Heart left ventricle (tissue), 13 donors: Measurements from ENCODE around the gene ASIC2.

Source experiments
- POLR2A ChIP-seq, 2 donors: fragments of 450-650 bp; IDR thresholded peaks; one replicate each; pipeline ENCODE4 v1.6.1; 2017; ENCODE audit warnings: antibody characterized with exemption in 2 of 2, mild to moderate bottlenecking in 2 of 2, moderate library complexity in 2 of 2
- TF ChIP-seq, protein P1 (sequence below), 12 donors: fragments of 200-600 bp; sonication (generic) in 4 of 12; IDR thresholded peaks; one replicate each; pipeline versions ENCODE4 v1.5.0 to v1.8.0; 2018 to 2022; ENCODE audit warnings: antibody characterized with exemption in 12 of 12, mild to moderate bottlenecking in 5 of 12
- donor health status: ischemic (EF 13 %, LVEDD 7.1; RV severe dilation, severe dysfunction).
- donor health status: DM: no; HTN: yes; CAD: no.
- donor health status: DM: no; HTN: no; CAD: no.
- donor health status: ischemic (EF 25% LVEDD 6.9; RV normal size, moderate dysfunction).
- donor health status: ischemic (EF 25% LVEDD 5.7; RV mildly dilated, moderate dysfunction).
- donor health status: ischemic (EF 35%, LVEDD 5.7; RV mildly dilated, moderate dysfunction).
- donor health status: nonischemic (EF 11% LVEDD 7.7; RV severe dilation, severe dysfunction).
- donor health status: DM: yes; HTN: yes; CAD: no.
- donor health status: PGD.
- donor health status: ischemic (EF 29% LVEDD 5.4; RV normal size, mild dysfunction).
- donor health status: nonischemic (EF 23%, LVEDD 6.1; RV moderate dilation, normal function).

DNA sequence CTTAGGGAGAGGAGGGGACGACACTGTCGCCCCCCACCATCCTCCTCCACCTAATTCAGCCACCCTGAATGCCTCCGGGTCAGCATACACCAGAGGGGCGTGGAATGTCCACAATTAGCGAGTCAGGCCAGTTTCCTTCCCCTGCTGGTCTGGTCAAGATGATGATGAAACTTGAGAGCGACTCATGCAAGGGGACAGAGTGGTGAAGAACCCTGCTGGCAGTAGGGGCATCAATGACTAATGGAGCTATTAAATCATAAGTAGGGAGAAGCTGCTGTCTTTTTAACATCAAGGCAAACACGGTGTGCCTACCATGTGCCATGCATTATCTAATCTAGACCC is 294.2 kb downstream of the ASIC2 start:
- TF ChIP-seq POLR2A (IDR thresholded peaks at IDR 0.05), result no peak
- TF ChIP-seq, protein P1, sequence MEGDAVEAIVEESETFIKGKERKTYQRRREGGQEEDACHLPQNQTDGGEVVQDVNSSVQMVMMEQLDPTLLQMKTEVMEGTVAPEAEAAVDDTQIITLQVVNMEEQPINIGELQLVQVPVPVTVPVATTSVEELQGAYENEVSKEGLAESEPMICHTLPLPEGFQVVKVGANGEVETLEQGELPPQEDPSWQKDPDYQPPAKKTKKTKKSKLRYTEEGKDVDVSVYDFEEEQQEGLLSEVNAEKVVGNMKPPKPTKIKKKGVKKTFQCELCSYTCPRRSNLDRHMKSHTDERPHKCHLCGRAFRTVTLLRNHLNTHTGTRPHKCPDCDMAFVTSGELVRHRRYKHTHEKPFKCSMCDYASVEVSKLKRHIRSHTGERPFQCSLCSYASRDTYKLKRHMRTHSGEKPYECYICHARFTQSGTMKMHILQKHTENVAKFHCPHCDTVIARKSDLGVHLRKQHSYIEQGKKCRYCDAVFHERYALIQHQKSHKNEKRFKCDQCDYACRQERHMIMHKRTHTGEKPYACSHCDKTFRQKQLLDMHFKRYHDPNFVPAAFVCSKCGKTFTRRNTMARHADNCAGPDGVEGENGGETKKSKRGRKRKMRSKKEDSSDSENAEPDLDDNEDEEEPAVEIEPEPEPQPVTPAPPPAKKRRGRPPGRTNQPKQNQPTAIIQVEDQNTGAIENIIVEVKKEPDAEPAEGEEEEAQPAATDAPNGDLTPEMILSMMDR (IDR thresholded peaks at IDR 0.05), result no peak
